ENCODE data around the gene MXD4. TPM values are rescaled to one million over a fixed set of nuclear protein-coding genes. Genes with fewer than 3 reads are reported as not detected.

MXD4 gene
- total and polyA plus RNA-seq, 9 of the 15 experiments (the other 6 are each of a cell fraction or from before 2014, with no cell fraction given), result 0.06 to 13.5 (median 5.9) TPM

GRCh38 chr4:2220016-2220630 is 41.8 kb downstream of the MXD4 start (continued):
- TF ChIP-seq, protein P1, sequence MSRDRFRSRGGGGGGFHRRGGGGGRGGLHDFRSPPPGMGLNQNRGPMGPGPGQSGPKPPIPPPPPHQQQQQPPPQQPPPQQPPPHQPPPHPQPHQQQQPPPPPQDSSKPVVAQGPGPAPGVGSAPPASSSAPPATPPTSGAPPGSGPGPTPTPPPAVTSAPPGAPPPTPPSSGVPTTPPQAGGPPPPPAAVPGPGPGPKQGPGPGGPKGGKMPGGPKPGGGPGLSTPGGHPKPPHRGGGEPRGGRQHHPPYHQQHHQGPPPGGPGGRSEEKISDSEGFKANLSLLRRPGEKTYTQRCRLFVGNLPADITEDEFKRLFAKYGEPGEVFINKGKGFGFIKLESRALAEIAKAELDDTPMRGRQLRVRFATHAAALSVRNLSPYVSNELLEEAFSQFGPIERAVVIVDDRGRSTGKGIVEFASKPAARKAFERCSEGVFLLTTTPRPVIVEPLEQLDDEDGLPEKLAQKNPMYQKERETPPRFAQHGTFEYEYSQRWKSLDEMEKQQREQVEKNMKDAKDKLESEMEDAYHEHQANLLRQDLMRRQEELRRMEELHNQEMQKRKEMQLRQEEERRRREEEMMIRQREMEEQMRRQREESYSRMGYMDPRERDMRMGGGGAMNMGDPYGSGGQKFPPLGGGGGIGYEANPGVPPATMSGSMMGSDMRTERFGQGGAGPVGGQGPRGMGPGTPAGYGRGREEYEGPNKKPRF (IDR thresholded peaks at IDR 0.05; ENCODE audit: low read depth, low read length), result no peak
- TF ChIP-seq ZBTB43 (CRISPR knock-in tag; IDR thresholded peaks at IDR 0.05) (no peak), ZNF717 (CRISPR knock-in tag; IDR thresholded peaks at IDR 0.05) (no peak), SP2 (IDR thresholded peaks at IDR 0.05; ENCODE audit: extremely low read depth, low read depth, low read length, poor library complexity, severe bottlenecking) (no peak), ZFP36 (IDR thresholded peaks at IDR 0.05; ENCODE audit: low read depth, low read length, partially characterized antibody) (no peak), SP1 (CRISPR knock-in tag; IDR thresholded peaks at IDR 0.05) (no peak), CBX5 (IDR thresholded peaks at IDR 0.05; ENCODE audit: borderline replicate concordance, low read depth) (no peak), CC2D1A (IDR thresholded peaks at IDR 0.05) (peak; percentile 81), NCOA4 (IDR thresholded peaks at IDR 0.05; ENCODE audit: partially characterized antibody) (no peak), CREB1 (IDR thresholded peaks at IDR 0.05) (no peak), CREB1 (CRISPR knock-in tag; IDR thresholded peaks at IDR 0.05) (0 out of 2 replicates have a peak, but pooled peaks have one; percentile 27), ELF1 (tag; IDR thresholded peaks at IDR 0.05) (no peak), ARID4B (CRISPR knock-in tag; IDR thresholded peaks at IDR 0.05) (0 out of 2 replicates have a peak, but pooled peaks have one; percentile 25), NFE2 (IDR thresholded peaks at IDR 0.05; ENCODE audit: low read depth) (no peak; the same call in 1 of the 2 replicates), ZNF586 (CRISPR knock-in tag; conservative IDR thresholded peaks at IDR 0.05) (no peak)
- TF ChIP-seq, protein P2, sequence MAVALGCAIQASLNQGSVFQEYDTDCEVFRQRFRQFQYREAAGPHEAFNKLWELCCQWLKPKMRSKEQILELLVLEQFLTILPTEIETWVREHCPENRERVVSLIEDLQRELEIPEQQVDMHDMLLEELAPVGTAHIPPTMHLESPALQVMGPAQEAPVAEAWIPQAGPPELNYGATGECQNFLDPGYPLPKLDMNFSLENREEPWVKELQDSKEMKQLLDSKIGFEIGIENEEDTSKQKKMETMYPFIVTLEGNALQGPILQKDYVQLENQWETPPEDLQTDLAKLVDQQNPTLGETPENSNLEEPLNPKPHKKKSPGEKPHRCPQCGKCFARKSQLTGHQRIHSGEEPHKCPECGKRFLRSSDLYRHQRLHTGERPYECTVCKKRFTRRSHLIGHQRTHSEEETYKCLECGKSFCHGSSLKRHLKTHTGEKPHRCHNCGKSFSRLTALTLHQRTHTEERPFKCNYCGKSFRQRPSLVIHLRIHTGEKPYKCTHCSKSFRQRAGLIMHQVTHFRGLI (CRISPR knock-in tag; IDR thresholded peaks at IDR 0.05), result no peak
- TF ChIP-seq, protein P3, sequence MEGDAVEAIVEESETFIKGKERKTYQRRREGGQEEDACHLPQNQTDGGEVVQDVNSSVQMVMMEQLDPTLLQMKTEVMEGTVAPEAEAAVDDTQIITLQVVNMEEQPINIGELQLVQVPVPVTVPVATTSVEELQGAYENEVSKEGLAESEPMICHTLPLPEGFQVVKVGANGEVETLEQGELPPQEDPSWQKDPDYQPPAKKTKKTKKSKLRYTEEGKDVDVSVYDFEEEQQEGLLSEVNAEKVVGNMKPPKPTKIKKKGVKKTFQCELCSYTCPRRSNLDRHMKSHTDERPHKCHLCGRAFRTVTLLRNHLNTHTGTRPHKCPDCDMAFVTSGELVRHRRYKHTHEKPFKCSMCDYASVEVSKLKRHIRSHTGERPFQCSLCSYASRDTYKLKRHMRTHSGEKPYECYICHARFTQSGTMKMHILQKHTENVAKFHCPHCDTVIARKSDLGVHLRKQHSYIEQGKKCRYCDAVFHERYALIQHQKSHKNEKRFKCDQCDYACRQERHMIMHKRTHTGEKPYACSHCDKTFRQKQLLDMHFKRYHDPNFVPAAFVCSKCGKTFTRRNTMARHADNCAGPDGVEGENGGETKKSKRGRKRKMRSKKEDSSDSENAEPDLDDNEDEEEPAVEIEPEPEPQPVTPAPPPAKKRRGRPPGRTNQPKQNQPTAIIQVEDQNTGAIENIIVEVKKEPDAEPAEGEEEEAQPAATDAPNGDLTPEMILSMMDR (IDR thresholded peaks at IDR 0.05 in 2 of 3, conservative IDR thresholded peaks at IDR 0.05 in 1 of 3; ENCODE audit: insufficient read depth in 2 of 3, low read depth in 1 of 3, low read length in 3 of 3), result peak; percentile 89 to 95 (median 90)

All from K562 (cell line).